T-helper 17 cell (primary cell): ENCODE measurements around the gene PLEKHF1. TPM values are rescaled to one million over a fixed set of nuclear protein-coding genes. Genes with fewer than 3 reads are reported as not detected.
A peak's percentile ranks its signal among the peaks of the same experiment; 100 is the strongest.

Experiments used
- ATAC-seq: fragments of 150-1000 bp; cut with Tn5 transposase; 2 replicates; pipeline ENCODE4 v1.10.0; 2021; ENCODE audit warnings: mild to moderate bottlenecking, moderate library complexity
- DNase-seq, 3 donors: peaks; one replicate each; pipeline versions ENCODE4 v3.0.0 to v3.0.0-alpha.2; 2020 to 2021
- H3K9me3 ChIP-seq: one replicate; pipeline ENCODE4 v1.7.0; 2013; ENCODE audit warnings: low read length, mild to moderate bottlenecking; ENCODE audit not compliant: control insufficient read depth, poor library complexity, severe bottlenecking
- H3K27ac Mint-ChIP-seq: one replicate; pipeline ENCODE4 v1.8.0; 2022; ENCODE audit warnings: mild to moderate bottlenecking, moderate library complexity, mixed read lengths
- H3K27me3 Mint-ChIP-seq: one replicate; pipeline ENCODE4 v1.8.0; 2022; ENCODE audit warnings: mixed read lengths
- H3K36me3 Mint-ChIP-seq: one replicate; pipeline ENCODE4 v1.8.0; 2022; ENCODE audit warnings: low read depth, mixed read lengths
- H3K4me1 Mint-ChIP-seq: one replicate; pipeline ENCODE4 v1.8.0; 2022; ENCODE audit warnings: mild to moderate bottlenecking, mixed read lengths
- H3K4me3 Mint-ChIP-seq: one replicate; pipeline ENCODE4 v1.8.0; 2022; ENCODE audit warnings: mild to moderate bottlenecking, moderate library complexity, mixed read lengths
- total RNA-seq, 4 donors: library from RNA in 2 of 4; stranded (reverse) in 2 of 4; gene quantifications; one replicate each; pipeline ENCODE4 v1.2.3 and lab custom pipeline; 2022 to 2026

Gene PLEKHF1
- total RNA-seq, 2 donors from 2014 or later = 13.5 to 20.7 TPM

DNA sequence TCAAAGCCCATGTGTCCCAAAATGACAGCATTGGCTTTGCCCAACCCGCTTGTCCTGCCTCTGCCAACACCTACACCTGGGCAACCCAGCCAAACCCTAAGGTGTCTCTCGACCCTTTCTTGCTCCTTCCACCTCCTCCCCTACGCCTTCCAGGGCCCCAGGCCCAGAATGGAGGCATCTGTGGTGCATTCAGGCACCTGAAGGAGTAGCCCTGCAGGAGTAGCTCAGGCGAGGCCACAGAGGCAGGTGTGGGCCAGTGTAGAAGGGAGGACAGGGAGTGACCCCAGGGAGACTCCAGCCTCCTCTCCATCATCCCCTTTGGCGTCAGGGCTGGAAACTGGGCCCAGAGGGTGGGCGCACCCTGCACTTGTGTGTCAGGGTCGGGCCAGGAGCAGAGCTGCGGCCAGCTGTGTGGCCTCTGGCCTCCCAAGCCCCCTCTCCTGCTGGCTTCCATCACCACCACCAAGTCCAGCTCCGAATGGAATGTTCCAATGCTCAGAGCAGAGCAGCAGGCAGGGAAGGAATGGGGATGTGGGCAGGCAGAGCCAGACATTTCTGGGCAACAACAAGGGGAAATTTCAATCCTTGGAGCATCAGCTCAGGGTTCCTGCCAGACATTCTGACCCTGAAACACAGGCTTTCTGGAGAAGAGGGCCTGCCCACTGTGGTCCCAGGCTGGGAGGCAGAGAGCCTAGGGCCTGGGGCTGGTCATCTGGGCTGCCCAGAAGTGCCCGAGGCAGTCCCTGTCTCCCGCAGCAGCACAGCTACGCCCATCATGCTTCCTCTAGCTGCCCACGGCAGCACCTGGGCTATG, 16.4 kb downstream of the PLEKHF1 start:
- Mint-ChIP-seq H3K27me3 (no peaks in the 10 kb centered on the region), H3K36me3 (peaks cover 3% of the 10 kb centered on the region), H3K27ac (peak overlapping the region; percentile 95), H3K4me1 (peaks cover 44% of the 10 kb centered on the region), H3K4me3 (peak overlapping the region; percentile 88)
- no peaks in the 10 kb centered on the region for H3K9me3 ChIP-seq
- no peak for ATAC-seq
- DNase-seq = no peak

DNA sequence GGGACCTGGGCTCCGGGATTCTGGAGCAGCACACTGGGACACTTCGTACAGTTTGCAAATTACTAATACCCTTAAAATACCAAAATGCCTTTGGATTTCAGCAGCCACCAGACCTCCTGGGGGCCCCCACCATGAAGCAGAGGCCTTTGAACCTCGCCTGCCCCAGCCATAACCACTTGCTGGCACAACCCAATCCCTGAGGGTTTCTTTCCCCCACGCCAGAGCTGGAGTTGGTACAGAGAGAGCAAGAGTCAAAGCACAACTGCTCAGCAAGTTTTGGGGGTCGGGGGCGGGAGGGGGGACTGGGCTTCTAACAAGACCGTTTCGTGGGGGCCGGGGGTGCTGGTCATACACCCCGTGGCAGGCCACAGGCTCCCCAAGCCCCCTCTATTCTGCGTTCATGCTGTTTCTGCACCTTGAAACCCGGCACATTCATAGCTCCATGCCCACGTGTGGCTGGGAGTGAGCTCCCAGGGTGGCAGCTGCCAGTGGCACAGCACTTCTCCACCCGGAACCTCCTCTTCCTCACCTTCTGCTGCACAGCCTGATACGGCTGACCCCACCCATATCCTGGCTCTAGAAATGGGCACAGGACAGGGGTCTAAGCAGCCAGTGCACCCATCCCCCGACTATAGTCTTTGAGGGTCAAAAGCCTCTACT, 17.1 kb downstream of the PLEKHF1 start:
- no peaks in the 10 kb centered on the region for H3K9me3 ChIP-seq
- no peak for ATAC-seq
- H3K4me1 Mint-ChIP-seq = peaks cover 41% of the 10 kb centered on the region
- peak overlapping the region; percentile 95 for H3K27ac Mint-ChIP-seq
- no peaks in the 10 kb centered on the region for H3K27me3 Mint-ChIP-seq
- no peak overlapping the region for H3K4me3 Mint-ChIP-seq
- no peak for DNase-seq
- peaks cover 3% of the 10 kb centered on the region for H3K36me3 Mint-ChIP-seq

DNA sequence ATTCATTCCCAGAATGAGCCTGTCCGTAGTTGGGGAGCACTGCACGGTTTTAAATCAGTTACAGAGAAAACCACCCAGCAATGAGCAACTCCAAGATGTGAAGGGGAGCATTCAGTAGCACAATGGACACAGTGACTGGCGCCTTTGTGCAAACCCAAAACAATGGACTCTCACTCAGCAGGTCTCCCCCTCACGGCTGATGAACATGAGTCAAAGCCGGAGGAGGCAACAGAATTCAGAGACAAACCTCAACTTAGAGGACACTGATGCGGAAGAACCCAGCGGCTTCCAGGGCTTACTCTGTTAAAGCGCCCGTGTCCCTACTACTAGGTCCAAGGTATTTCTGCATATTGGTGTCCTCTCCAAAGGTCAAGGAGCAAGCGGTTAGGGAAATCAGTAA, 17.7 kb downstream of the PLEKHF1 start:
- Mint-ChIP-seq H3K4me1 (peaks cover 37% of the 10 kb centered on the region), H3K27me3 (no peaks in the 10 kb centered on the region), H3K36me3 (peaks cover 3% of the 10 kb centered on the region), H3K27ac (peak overlapping the region; percentile 87), H3K4me3 (peak overlapping the region; percentile 5)
- ATAC-seq = no peak
- no peaks in the 10 kb centered on the region for H3K9me3 ChIP-seq
- DNase-seq = no peak

DNA sequence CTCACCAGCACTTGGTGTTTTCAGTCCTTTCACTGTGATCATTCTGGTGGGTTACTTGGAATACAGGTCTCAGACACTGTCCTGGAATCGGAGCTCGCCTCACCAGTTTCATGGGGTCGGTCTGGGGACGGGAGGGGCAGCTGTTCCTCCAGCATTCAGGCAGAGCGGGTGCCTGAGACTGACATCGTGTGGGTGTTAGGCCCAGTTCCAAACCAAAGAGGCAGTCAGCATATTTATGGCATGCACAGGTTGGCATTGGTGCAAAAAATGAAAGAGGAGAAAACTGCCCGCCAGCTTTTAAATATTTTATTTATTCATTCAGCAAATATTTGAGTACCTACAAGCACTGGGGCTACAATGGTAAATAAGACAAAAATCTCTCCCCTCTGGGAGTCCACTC, 20.1 kb downstream of the PLEKHF1 start:
- peaks cover 7% of the 10 kb centered on the region for H3K36me3 Mint-ChIP-seq
- DNase-seq (no peak), ATAC-seq (no peak)
- H3K4me3 Mint-ChIP-seq = no peak overlapping the region
- H3K9me3 ChIP-seq = no peaks in the 10 kb centered on the region
- peak overlapping the region; percentile 87 for H3K27ac Mint-ChIP-seq
- H3K4me1 Mint-ChIP-seq = peaks cover 36% of the 10 kb centered on the region
- no peaks in the 10 kb centered on the region for H3K27me3 Mint-ChIP-seq

DNA sequence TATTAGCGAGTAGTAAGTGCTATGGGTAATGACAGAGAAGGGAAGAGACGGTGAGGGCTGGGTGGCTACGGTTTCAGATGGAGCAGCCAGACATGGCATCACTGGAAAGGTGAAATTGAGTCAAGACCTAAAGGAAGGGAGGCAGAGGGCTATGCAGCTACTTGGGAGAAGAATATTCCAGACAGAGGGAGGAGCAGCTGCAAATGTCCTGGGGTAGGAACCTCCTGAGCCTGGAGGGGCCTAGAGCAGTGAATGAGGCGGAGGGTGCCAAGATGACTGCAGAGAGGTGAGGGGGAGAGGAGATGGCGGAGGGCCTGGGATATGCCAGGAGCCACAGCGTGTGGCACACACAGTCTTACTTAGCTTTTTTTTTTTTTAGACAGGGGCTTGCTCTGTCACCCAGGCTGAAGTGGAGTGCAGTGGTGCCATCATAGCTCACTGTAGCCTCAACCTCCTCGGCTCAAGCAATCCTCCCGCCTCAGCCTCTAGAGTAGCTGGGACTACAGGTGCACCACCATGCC, 21.1 kb downstream of the PLEKHF1 start:
- ATAC-seq (no peak), DNase-seq (no peak)
- H3K9me3 ChIP-seq = no peaks in the 10 kb centered on the region
- H3K36me3 Mint-ChIP-seq = peaks cover 7% of the 10 kb centered on the region
- no peaks in the 10 kb centered on the region for H3K27me3 Mint-ChIP-seq
- H3K4me3 Mint-ChIP-seq = no peak overlapping the region
- H3K27ac Mint-ChIP-seq = no peak overlapping the region
- peaks cover 31% of the 10 kb centered on the region for H3K4me1 Mint-ChIP-seq

DNA sequence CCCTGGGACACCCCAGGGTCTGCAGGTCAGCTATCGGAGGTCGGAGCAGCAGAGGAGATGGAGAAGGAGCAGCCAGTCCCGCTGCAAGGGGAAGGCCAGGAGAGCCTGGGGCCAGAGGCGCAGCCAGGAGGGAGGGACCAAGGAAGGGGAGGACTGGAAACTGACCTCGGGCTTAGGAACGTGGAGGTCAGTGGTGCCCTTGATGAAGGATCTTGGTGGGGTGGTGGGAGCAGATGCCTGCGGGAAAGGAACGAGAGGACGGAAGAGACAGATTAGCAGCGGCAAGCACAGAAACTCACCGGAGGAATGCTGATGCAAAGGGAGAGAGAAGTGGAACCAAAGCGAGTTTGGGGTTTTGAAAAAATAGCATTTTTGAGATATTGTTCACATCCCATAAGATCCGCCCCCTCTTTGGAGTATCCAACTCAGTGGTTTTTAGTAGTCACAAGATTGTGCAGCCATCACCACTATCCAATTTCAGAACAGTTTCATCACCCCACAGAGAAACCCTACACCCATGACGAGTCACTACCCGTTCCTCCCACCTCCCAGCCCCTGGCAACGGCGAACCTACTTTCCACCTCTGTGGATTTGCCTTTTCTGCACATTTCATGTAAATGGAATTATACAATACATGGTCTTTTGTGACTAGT, 22.1 kb downstream of the PLEKHF1 start:
- Mint-ChIP-seq H3K4me1 (peaks cover 29% of the 10 kb centered on the region), H3K27me3 (no peaks in the 10 kb centered on the region), H3K4me3 (peak overlapping the region; percentile 55), H3K36me3 (peaks cover 7% of the 10 kb centered on the region), H3K27ac (no peak overlapping the region)
- DNase-seq (no peak), ATAC-seq (no peak)
- no peaks in the 10 kb centered on the region for H3K9me3 ChIP-seq

DNA sequence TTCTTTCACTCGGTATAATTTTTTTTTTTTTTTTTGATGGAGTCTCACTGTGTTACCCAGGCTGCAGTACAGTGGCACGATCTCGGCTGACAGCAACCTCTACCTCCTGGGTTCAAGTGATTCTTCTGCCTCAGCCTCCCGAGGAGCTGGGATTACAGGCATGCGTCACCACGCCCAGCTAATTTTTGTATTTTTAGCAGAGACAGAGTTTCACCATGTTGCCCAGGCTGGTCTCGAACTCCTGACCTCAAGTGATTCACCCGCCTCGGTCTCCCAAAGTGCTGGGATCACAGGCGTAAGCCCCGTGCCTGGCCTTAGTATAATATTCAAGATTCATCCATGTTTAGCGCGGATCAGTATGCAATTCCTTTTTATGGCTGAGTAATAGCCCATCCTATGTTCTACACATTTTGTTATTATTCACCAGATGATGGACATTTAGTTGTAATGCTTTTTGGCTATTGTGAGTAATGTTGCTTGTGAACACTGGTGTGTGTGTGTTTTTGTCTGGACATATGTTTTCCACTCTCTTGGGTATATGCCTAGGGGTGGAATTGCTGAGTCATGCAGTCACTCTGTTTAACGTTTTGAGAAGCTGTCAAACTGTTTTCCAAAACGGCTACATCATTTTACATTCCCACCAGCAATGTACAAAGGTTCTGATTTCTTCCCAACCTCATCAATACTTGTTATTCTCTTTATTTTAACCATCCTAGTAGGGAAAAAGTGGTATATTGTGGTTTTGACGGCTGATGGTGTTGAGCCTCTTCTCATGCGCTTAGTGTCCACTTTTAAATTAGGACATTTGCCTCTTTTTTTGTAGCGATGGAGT, 22.9 kb downstream of the PLEKHF1 start:
- Mint-ChIP-seq H3K36me3 (peaks cover 7% of the 10 kb centered on the region), H3K4me3 (peak overlapping the region; percentile 61), H3K27ac (peak overlapping the region; percentile 83), H3K27me3 (no peaks in the 10 kb centered on the region), H3K4me1 (peaks cover 29% of the 10 kb centered on the region)
- no peak for DNase-seq
- ATAC-seq = no peak
- H3K9me3 ChIP-seq = no peaks in the 10 kb centered on the region

DNA sequence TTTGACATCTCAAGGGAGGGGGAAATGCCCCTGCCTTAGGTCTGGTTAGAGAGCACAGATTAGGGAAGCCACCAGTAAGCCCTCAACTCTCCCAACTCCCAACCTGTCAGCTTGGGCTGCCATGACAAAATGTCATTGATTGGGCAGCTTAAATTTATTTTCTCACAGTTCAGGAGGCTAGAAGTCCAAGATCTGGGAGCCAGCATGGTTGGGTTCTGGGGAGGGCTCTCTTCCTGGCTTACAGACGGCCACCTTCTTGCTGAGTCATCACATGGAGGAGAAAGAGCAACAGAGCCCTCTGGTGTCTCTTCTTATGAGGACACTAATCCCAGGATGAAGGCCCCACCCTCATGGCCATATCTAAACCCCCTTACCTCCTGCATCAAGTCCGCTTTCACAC, 25.6 kb downstream of the PLEKHF1 start:
- no peak for DNase-seq
- H3K9me3 ChIP-seq = no peaks in the 10 kb centered on the region
- Mint-ChIP-seq H3K4me1 (peaks cover 32% of the 10 kb centered on the region), H3K27ac (peak overlapping the region; percentile 83), H3K4me3 (no peak overlapping the region), H3K36me3 (peaks cover 7% of the 10 kb centered on the region), H3K27me3 (no peaks in the 10 kb centered on the region)
- peak; percentile 68 for ATAC-seq

DNA sequence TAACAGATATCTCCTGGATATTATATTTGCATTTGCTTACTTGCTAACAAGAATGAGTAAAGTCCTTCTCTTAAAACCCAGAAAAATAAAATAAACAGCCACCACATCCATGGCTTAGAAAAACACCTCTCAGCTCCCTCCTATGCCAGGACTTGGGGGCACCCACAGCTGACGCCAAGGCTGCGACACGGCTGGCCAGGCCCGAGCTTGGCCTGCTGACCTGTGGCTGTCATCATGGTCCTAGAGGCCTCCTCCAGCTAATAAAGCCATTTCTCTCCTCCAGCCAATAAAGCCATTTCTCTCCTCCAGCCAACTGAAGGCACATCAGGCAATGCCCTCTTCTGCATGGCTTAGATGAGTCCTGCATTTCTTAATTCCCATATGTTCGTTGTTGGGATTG, 28.9 kb downstream of the PLEKHF1 start:
- H3K36me3 Mint-ChIP-seq = peaks cover 4% of the 10 kb centered on the region
- ATAC-seq (no peak), DNase-seq (no peak)
- H3K4me1 Mint-ChIP-seq = peaks cover 27% of the 10 kb centered on the region
- H3K27me3 Mint-ChIP-seq = no peaks in the 10 kb centered on the region
- H3K27ac Mint-ChIP-seq = peak overlapping the region; percentile 45
- H3K9me3 ChIP-seq = no peaks in the 10 kb centered on the region
- H3K4me3 Mint-ChIP-seq = peak overlapping the region; percentile 7

DNA sequence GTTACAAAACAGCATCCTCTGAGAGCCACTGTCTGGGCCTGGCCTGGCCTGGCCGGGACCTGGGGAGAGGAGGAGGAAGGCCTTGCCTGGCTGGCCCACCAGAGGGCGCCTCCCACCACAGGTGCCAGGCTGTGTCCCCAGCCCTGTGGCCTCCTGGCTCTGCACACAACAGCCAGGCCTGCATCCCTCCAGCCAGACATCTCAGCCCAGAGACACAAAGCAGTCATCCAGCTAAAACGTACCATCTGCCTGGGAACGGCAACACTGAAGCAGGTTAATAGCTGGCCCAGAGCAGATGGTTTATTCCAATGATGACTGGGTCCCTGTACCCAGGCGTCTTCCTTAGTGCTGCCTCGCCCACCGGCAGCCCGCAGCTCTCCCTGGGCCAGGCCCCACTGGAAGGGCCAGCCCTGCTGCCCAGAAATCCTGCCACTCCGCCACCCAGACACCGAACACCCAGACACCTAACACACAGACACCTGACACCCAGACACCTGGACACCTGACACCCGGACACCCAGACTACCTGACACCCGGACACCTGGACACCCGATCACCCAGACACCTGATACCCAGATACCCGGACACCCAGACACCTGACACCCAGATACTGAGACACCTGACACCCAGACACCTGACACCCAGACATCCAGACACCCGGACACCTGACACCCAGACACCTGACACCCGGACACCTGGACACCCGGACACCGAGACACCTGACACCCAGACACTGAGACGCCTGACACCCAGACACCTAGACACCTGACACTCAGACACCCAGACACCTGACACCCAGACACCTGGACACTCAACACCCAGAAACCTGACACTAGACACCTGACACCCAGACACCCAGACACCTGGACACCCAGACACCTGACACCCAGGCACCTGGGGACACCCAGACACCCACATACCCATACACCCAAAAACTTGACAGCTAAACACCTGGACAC, 29.7 kb downstream of the PLEKHF1 start:
- ATAC-seq (peak; percentile 98), DNase-seq (peak; percentile 69 to 81 (median 75))
- no peaks in the 10 kb centered on the region for H3K9me3 ChIP-seq
- Mint-ChIP-seq H3K4me3 (peak overlapping the region; percentile 7), H3K36me3 (no peaks in the 10 kb centered on the region), H3K27me3 (no peaks in the 10 kb centered on the region), H3K4me1 (peaks cover 22% of the 10 kb centered on the region), H3K27ac (peak overlapping the region; percentile 89)

DNA sequence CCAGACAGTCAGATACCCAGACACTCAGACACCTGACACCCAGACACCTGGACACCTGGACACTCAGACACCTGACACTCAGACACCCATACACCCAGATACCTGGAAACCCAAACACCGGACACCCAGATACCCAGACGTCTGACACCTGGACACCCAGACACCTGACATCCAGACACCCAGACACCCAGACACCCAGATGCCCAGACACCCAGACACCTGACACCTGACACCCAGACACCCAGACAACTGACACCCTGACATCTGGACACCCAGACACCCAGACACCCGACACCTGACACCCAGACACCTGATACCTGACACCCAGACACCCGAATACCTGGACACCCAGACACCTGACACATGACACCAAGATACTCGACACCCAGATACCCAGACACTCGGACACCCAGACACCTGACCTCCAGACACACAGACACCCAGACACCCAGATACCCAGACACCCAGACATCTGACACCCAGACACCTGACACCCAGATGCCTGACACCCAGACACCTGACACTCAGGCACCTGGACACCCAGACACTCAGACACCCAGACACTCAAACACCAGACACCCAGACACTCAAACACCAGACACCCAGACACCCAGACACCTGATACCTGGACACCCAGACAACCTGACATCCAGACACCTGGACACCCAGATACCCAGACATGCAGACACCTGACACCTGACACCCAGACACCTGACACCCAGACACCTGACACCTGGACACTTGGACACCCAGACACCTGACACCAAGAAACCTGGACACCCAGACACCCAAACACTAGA, 30.7 kb downstream of the PLEKHF1 start:
- H3K4me3 Mint-ChIP-seq = no peak overlapping the region
- no peaks in the 10 kb centered on the region for H3K27me3 Mint-ChIP-seq
- DNase-seq = no peak
- H3K4me1 Mint-ChIP-seq = peaks cover 20% of the 10 kb centered on the region
- H3K27ac Mint-ChIP-seq = peak overlapping the region; percentile 89
- H3K36me3 Mint-ChIP-seq = no peaks in the 10 kb centered on the region
- no peaks in the 10 kb centered on the region for H3K9me3 ChIP-seq
- ATAC-seq = no peak
